ENCODE data around the gene PRR30.
A peak's percentile ranks its signal among the peaks of the same experiment; 100 is the strongest.

Gene PRR30

DNA sequence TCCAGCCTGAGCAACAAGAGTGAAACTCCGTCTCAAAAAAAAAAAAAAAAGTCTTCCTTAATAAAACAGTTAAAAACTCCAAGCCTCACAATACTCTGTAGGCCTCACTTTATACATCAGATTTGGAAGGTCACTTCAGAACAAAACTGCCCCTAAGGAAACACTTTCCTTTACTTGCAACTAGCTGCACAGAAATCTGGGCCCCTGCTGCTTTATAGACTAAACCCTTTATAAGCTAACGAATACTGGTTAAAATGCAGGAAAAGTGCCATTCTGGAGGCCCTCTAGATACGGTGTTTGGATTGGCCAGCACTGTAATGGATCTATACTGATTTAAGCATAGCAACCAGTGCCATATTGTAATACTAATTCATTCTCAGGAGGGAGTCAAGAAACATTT, 14.1 kb downstream of the PRR30 start:
- peaks cover 2 to 6% of the 10 kb centered on the region in 2 experiments for H3K4me1 ChIP-seq (ENCODE audit: control insufficient read depth in 1 of 2, insufficient read depth in 2 of 2, low read length in 2 of 2)
- no peak overlapping the region for H4K12ac ChIP-seq (ENCODE audit: low read depth, low read length)
- no CpG with 5 or more reads among the region's 3 CpGs for WGBS (ENCODE audit: extremely low coverage, insufficient coverage, insufficient read length)
- no peak overlapping the region for H3K23ac ChIP-seq (ENCODE audit: low read length)
- no peak overlapping the region for H2AFZ ChIP-seq (ENCODE audit: insufficient read depth, low read length, poor library complexity)
- H3K4ac ChIP-seq (ENCODE audit: low read depth, low read length) = no peak overlapping the region
- H4K91ac ChIP-seq (ENCODE audit: low read depth, low read length) = no peak overlapping the region
- H2AK5ac ChIP-seq (ENCODE audit: low read length) = no peak overlapping the region
- no peak overlapping the region for H2BK5ac ChIP-seq (ENCODE audit: low read depth, low read length, poor library complexity)
- no peak overlapping the region for H4K8ac ChIP-seq (ENCODE audit: low read depth, low read length)
- H3K9me3 ChIP-seq (ENCODE audit: insufficient read depth, low read depth, low read length) = peaks cover 2% of the 10 kb centered on the region
- H2BK12ac ChIP-seq (ENCODE audit: low read length) = no peak overlapping the region
- no peaks in the 10 kb centered on the region for H3K79me1 ChIP-seq (ENCODE audit: low read length)
- no peaks in the 10 kb centered on the region for H3K79me2 ChIP-seq (ENCODE audit: control insufficient read depth, insufficient read depth, low read length, poor library complexity)
- no peak overlapping the region for H3K4me2 ChIP-seq (ENCODE audit: low read length)
- peaks cover 24% of the 10 kb centered on the region for H3K27me3 ChIP-seq (ENCODE audit: insufficient read depth, low read length)
- no peak overlapping the region for H3K27ac ChIP-seq (ENCODE audit: low read depth, low read length)
- no peak overlapping the region for H3K18ac ChIP-seq (ENCODE audit: low read length)
- H3K36me3 ChIP-seq (ENCODE audit: control insufficient read depth in 1 of 2, insufficient read depth in 2 of 2, low read length in 2 of 2) = peaks cover 6% of the 10 kb centered on the region in 2 experiments
- H3K9ac ChIP-seq (ENCODE audit: low read length) = no peak overlapping the region
- no peak overlapping the region for H3K4me3 ChIP-seq (ENCODE audit: low read depth, low read length)
- no peak for DNase-seq
- no peak overlapping the region for H2BK120ac ChIP-seq (ENCODE audit: insufficient read depth, low read length, poor library complexity)
- no peak overlapping the region for H3K14ac ChIP-seq (ENCODE audit: low read length)

GRCh38 chr2:27123302-27124150, 15.7 kb downstream of the PRR30 start, which contains the start of gene ABHD1:
TSS of gene ABHD1 (plus strand) at chr2:27123815. CDS start at chr2:27123949, 134 bp downstream.
- Histone ChIP-seq H4K12ac (ENCODE audit: low read depth, low read length) (no peak within 1 kb of the TSS), H3K14ac (ENCODE audit: low read length) (no peak within 1 kb of the TSS), H3K4me1 (ENCODE audit: control insufficient read depth in 1 of 2, insufficient read depth in 2 of 2, low read length in 2 of 2) (peaks cover 5 to 12% of the 10 kb centered on the region in 2 experiments)

DNA sequence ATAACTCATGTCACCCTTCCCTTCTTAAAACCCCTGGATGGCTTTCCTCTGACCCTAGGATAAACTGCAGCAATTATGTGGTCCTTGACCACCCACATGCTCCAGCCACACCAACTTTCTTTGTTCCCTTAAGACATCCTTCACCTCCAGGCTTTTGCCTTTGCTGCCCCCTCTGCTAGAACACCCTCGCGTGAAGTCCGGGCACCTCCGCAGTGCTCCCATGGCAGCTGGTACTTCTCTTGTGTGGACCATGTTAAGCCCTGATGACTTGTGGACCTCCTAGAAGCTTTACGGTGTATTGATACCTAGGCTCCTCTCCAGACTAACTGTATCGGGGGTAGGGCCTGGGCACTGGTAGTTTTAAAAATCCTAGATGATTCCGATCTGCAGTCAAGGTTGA, 16.4 kb downstream of the PRR30 start:
- H3K4me1 ChIP-seq (ENCODE audit: control insufficient read depth in 1 of 2, insufficient read depth in 2 of 2, low read length in 2 of 2) = peaks cover 7 to 14% of the 10 kb centered on the region in 2 experiments
- no peak overlapping the region for H2BK12ac ChIP-seq (ENCODE audit: low read length)
- no peak overlapping the region for H3K23ac ChIP-seq (ENCODE audit: low read length)
- H4K91ac ChIP-seq (ENCODE audit: low read depth, low read length) = no peak overlapping the region
- H3K27me3 ChIP-seq (ENCODE audit: insufficient read depth, low read length) = peaks cover 45% of the 10 kb centered on the region
- H3K4ac ChIP-seq (ENCODE audit: low read depth, low read length) = no peak overlapping the region
- H3K27ac ChIP-seq (ENCODE audit: low read depth, low read length) = no peak overlapping the region
- no peaks in the 10 kb centered on the region for H3K79me2 ChIP-seq (ENCODE audit: control insufficient read depth, insufficient read depth, low read length, poor library complexity)
- H2BK5ac ChIP-seq (ENCODE audit: low read depth, low read length, poor library complexity) = no peak overlapping the region
- H3K79me1 ChIP-seq (ENCODE audit: low read length) = no peaks in the 10 kb centered on the region
- no peak overlapping the region for H3K9ac ChIP-seq (ENCODE audit: low read length)
- no peak overlapping the region for H4K12ac ChIP-seq (ENCODE audit: low read depth, low read length)
- peaks cover 6% of the 10 kb centered on the region for H3K9me3 ChIP-seq (ENCODE audit: insufficient read depth, low read depth, low read length)
- no peak overlapping the region for H3K4me3 ChIP-seq (ENCODE audit: low read depth, low read length)
- no peaks in the 10 kb centered on the region for H3K36me3 ChIP-seq (ENCODE audit: control insufficient read depth in 1 of 2, insufficient read depth in 2 of 2, low read length in 2 of 2)
- no peak overlapping the region for H2BK120ac ChIP-seq (ENCODE audit: insufficient read depth, low read length, poor library complexity)
- H4K8ac ChIP-seq (ENCODE audit: low read depth, low read length) = no peak overlapping the region
- H3K14ac ChIP-seq (ENCODE audit: low read length) = no peak overlapping the region
- WGBS (ENCODE audit: extremely low coverage, insufficient coverage, insufficient read length) = no CpG with 5 or more reads among the region's 7 CpGs
- H2AK5ac ChIP-seq (ENCODE audit: low read length) = no peak overlapping the region
- DNase-seq = no peak
- H3K18ac ChIP-seq (ENCODE audit: low read length) = no peak overlapping the region
- H3K4me2 ChIP-seq (ENCODE audit: low read length) = no peak overlapping the region
- no peak overlapping the region for H2AFZ ChIP-seq (ENCODE audit: insufficient read depth, low read length, poor library complexity)

More at GRCh38 chr2:27123302-27124150, 15.7 kb downstream of the PRR30 start, which contains the start of gene ABHD1:
- H3K79me1 ChIP-seq (ENCODE audit: low read length) = no peaks in the 10 kb centered on the region
- no CpG with 5 or more reads among the region's 47 CpGs for WGBS (ENCODE audit: extremely low coverage, insufficient coverage, insufficient read length)
- peak within 1 kb of the TSS; percentile 23 for H4K8ac ChIP-seq (ENCODE audit: low read depth, low read length)
- no peaks in the 10 kb centered on the region for H3K36me3 ChIP-seq (ENCODE audit: control insufficient read depth in 1 of 2, insufficient read depth in 2 of 2, low read length in 2 of 2)
- H2AK5ac ChIP-seq (ENCODE audit: low read length) = no peak within 1 kb of the TSS
- H3K23ac ChIP-seq (ENCODE audit: low read length) = no peak within 1 kb of the TSS
- H3K27me3 ChIP-seq (ENCODE audit: insufficient read depth, low read length) = peaks cover 37% of the 10 kb centered on the region
- peak; percentile 24 to 48 for DNase-seq
- peak within 1 kb of the TSS; percentile 66 for H3K4me3 ChIP-seq (ENCODE audit: low read depth, low read length)
- H2BK12ac ChIP-seq (ENCODE audit: low read length) = no peak within 1 kb of the TSS
- H3K27ac ChIP-seq (ENCODE audit: low read depth, low read length) = no peak within 1 kb of the TSS
- H3K9ac ChIP-seq (ENCODE audit: low read length) = no peak within 1 kb of the TSS
- H3K79me2 ChIP-seq (ENCODE audit: control insufficient read depth, insufficient read depth, low read length, poor library complexity) = no peaks in the 10 kb centered on the region
- no peak within 1 kb of the TSS for H4K91ac ChIP-seq (ENCODE audit: low read depth, low read length)
- no peak within 1 kb of the TSS for H2BK120ac ChIP-seq (ENCODE audit: insufficient read depth, low read length, poor library complexity)
- peak within 1 kb of the TSS; percentile 78 for H3K4me2 ChIP-seq (ENCODE audit: low read length)
- H3K9me3 ChIP-seq (ENCODE audit: insufficient read depth, low read depth, low read length) = peaks cover 6% of the 10 kb centered on the region
- no peak within 1 kb of the TSS for H3K4ac ChIP-seq (ENCODE audit: low read depth, low read length)
- no peak within 1 kb of the TSS for H2BK5ac ChIP-seq (ENCODE audit: low read depth, low read length, poor library complexity)
- H3K18ac ChIP-seq (ENCODE audit: low read length) = no peak within 1 kb of the TSS
- H2AFZ ChIP-seq (ENCODE audit: insufficient read depth, low read length, poor library complexity) = peak within 1 kb of the TSS; percentile 2

DNA sequence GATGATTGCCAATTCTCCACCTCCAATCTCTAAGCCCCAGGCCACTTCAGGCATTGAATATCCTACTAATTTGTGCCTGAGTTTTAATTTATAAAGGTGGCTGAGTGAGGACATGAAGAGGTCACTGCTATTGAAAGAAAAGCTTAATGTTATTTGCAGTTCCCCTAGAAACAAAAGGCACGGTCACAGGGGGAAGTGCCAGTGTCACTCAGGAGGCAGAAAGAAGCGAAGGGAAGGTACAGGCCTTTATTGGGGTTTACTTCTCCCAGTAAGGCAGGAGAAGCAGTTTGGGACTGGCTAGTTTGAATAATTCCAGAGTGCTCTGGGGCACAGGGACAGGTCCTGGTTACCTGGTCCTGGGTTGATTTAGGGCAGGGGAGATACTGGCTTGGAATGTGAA, 17.3 kb downstream of the PRR30 start:
- no peak overlapping the region for H2BK5ac ChIP-seq (ENCODE audit: low read depth, low read length, poor library complexity)
- no peak overlapping the region for H3K9ac ChIP-seq (ENCODE audit: low read length)
- H3K4me3 ChIP-seq (ENCODE audit: low read depth, low read length) = no peak overlapping the region
- no peak overlapping the region for H4K12ac ChIP-seq (ENCODE audit: low read depth, low read length)
- H3K4ac ChIP-seq (ENCODE audit: low read depth, low read length) = no peak overlapping the region
- H3K27me3 ChIP-seq (ENCODE audit: insufficient read depth, low read length) = peaks cover 47% of the 10 kb centered on the region
- no peak overlapping the region for H3K14ac ChIP-seq (ENCODE audit: low read length)
- peaks cover 7 to 14% of the 10 kb centered on the region in 2 experiments for H3K4me1 ChIP-seq (ENCODE audit: control insufficient read depth in 1 of 2, insufficient read depth in 2 of 2, low read length in 2 of 2)
- no peak overlapping the region for H2AK5ac ChIP-seq (ENCODE audit: low read length)
- no peak overlapping the region for H2BK120ac ChIP-seq (ENCODE audit: insufficient read depth, low read length, poor library complexity)
- H3K18ac ChIP-seq (ENCODE audit: low read length) = no peak overlapping the region
- H3K23ac ChIP-seq (ENCODE audit: low read length) = no peak overlapping the region
- H3K79me1 ChIP-seq (ENCODE audit: low read length) = no peaks in the 10 kb centered on the region
- no CpG with 5 or more reads among the region's 2 CpGs for WGBS (ENCODE audit: extremely low coverage, insufficient coverage, insufficient read length)
- H2BK12ac ChIP-seq (ENCODE audit: low read length) = no peak overlapping the region
- H3K79me2 ChIP-seq (ENCODE audit: control insufficient read depth, insufficient read depth, low read length, poor library complexity) = no peaks in the 10 kb centered on the region
- H4K91ac ChIP-seq (ENCODE audit: low read depth, low read length) = no peak overlapping the region
- H3K4me2 ChIP-seq (ENCODE audit: low read length) = no peak overlapping the region
- no peak overlapping the region for H2AFZ ChIP-seq (ENCODE audit: insufficient read depth, low read length, poor library complexity)
- no peak for DNase-seq
- no peak overlapping the region for H4K8ac ChIP-seq (ENCODE audit: low read depth, low read length)
- H3K27ac ChIP-seq (ENCODE audit: low read depth, low read length) = no peak overlapping the region
- H3K36me3 ChIP-seq (ENCODE audit: control insufficient read depth in 1 of 2, insufficient read depth in 2 of 2, low read length in 2 of 2) = no peaks in the 10 kb centered on the region
- H3K9me3 ChIP-seq (ENCODE audit: insufficient read depth, low read depth, low read length) = peaks cover 6% of the 10 kb centered on the region
